Cardiac fibroblast (primary cell): ENCODE data around the gene CCDC93.
A peak's percentile ranks its signal among the peaks of the same experiment; 100 is the strongest.

ENCODE experiments used
- DNase-seq, 2 donors: peaks; one replicate each; pipeline versions ENCODE4 v3.0.0 to v3.0.0-alpha.2; 2010; ENCODE audit warnings: low read depth in 2 of 2
- H3K4me3 ChIP-seq, 2 donors: replicated peaks in 1 of 2; 1 replicate in 1 of 2; 2 replicates in 1 of 2; pipeline ENCODE4 v1.5.1; 2011; ENCODE audit warnings: low read depth in 2 of 2, low read length in 2 of 2, mild to moderate bottlenecking in 2 of 2, moderate library complexity in 1 of 2
- CTCF ChIP-seq: IDR thresholded peaks from one replicate; pipeline ENCODE4 v1.5.1; 2011; ENCODE audit warnings: low read depth, mild to moderate bottlenecking, low read length, inconsistent platforms

CCDC93 gene

GRCh38 chr2:117963446-117963845 lies 50.4 kb downstream of the CCDC93 start:
- no peak for DNase-seq
- no peak overlapping the region for H3K4me3 ChIP-seq
- no peak for TF ChIP-seq CTCF

- no peak for TF ChIP-seq CTCF
- no peak for DNase-seq
- no peak overlapping the region for H3K4me3 ChIP-seq
Measured at GRCh38 chr2:117961201-117961600, 52.7 kb downstream of the CCDC93 start.

GRCh38 chr2:117960231-117960630 lies 53.6 kb downstream of the CCDC93 start:
- H3K4me3 ChIP-seq, result no peak overlapping the region
- TF ChIP-seq CTCF, result no peak
- DNase-seq, result peak; percentile 27 to 82

GRCh38 chr2:117958186-117958585 lies 55.7 kb downstream of the CCDC93 start:
- no peak for TF ChIP-seq CTCF
- no peak overlapping the region for H3K4me3 ChIP-seq
- peak; percentile 72 to 88 for DNase-seq

- DNase-seq, result no peak
- no peak for TF ChIP-seq CTCF
- no peak overlapping the region for H3K4me3 ChIP-seq
Measured at GRCh38 chr2:117957616-117958015, 56.3 kb downstream of the CCDC93 start.

- peak in 1 of 2 donors; percentile 28 for DNase-seq
- peak; percentile 19 for TF ChIP-seq CTCF
Measured at GRCh38 chr2:117956036-117956796, 57.7 kb downstream of the CCDC93 start.

GRCh38 chr2:117953231-117953630 lies 60.6 kb downstream of the CCDC93 start:
- TF ChIP-seq CTCF, result no peak
- DNase-seq, result no peak
- no peak overlapping the region for H3K4me3 ChIP-seq

More at GRCh38 chr2:117956036-117956796, 57.7 kb downstream of the CCDC93 start:
- no peak overlapping the region for H3K4me3 ChIP-seq
